Activated T-helper 2 cell treated with anti-CD3 and anti-CD28 coated beads, Interferon-gamma antibody, Interleukin-2, Interleukin-4, amounts not matched to agents 10 μg/mL and 5 μg/mL and 100 μg/mL, durations not matched to agents 14 hours and 24 hours and 36 hours (primary cell): Measurements from ENCODE around the gene DIAPH1. TPM values are rescaled to one million over a fixed set of nuclear protein-coding genes. Genes with fewer than 3 reads are reported as not detected.
"Not testable (repeated sequence)": the region's sequence is repeated elsewhere in the genome, so short reads cannot be mapped to it uniquely, and the experiment has no call there.

Experiments used
- DNase-seq: peaks from one replicate; pipeline ENCODE4 v3.0.0; 2021; ENCODE audit warnings: low spot score
- H3K27ac Mint-ChIP-seq: one replicate; pipeline ENCODE4 v1.8.0; 2021; ENCODE audit warnings: mixed read lengths
- H3K27me3 Mint-ChIP-seq: one replicate; pipeline ENCODE4 v1.8.0; 2021; ENCODE audit warnings: low read depth, mixed read lengths
- H3K36me3 Mint-ChIP-seq: one replicate; pipeline ENCODE4 v1.8.0; 2021; ENCODE audit warnings: low read depth, mixed read lengths
- H3K4me1 Mint-ChIP-seq: one replicate; pipeline ENCODE4 v1.8.0; 2021; ENCODE audit warnings: low read depth, mixed read lengths
- H3K4me3 Mint-ChIP-seq: one replicate; pipeline ENCODE4 v1.8.0; 2021; ENCODE audit warnings: low read depth, mild to moderate bottlenecking, moderate library complexity, mixed read lengths
- H3K9me3 Mint-ChIP-seq: one replicate; pipeline ENCODE4 v1.8.0; 2021; ENCODE audit warnings: mixed read lengths
- intact Hi-C: fragments of 100-400 bp; cut with micrococcal nuclease; formaldehyde crosslinking; loops from one replicate; pipeline ENCODE4 v1.15.1; 2023
- total RNA-seq: library from RNA; stranded (reverse); gene quantifications from 2 replicates; pipeline ENCODE4 v1.2.3, GENCODE V29; 2022

Gene DIAPH1
- total RNA-seq, 1 donor from 2014 or later = 228 TPM

- peak; percentile 37 for DNase-seq
- peak overlapping the region; percentile 100 for H3K4me3 Mint-ChIP-seq
- H3K4me1 Mint-ChIP-seq = peaks cover 51% of the 10 kb centered on the region
- intact Hi-C loops = loop anchor here (1.0 to 5.0 kb wide), 2 partner anchors 18 to 36 kb away; partner anchors contain the start of genes HDAC3 and RELL2
- H3K36me3 Mint-ChIP-seq = peaks cover 67% of the 10 kb centered on the region
- H3K27me3 Mint-ChIP-seq = no peaks in the 10 kb centered on the region
- H3K9me3 Mint-ChIP-seq = no peaks in the 10 kb centered on the region
- H3K27ac Mint-ChIP-seq = peak overlapping the region; percentile 98
Measured at GRCh38 chr5:141618030-141618803, 583 bp downstream of the DIAPH1 start.

DNA sequence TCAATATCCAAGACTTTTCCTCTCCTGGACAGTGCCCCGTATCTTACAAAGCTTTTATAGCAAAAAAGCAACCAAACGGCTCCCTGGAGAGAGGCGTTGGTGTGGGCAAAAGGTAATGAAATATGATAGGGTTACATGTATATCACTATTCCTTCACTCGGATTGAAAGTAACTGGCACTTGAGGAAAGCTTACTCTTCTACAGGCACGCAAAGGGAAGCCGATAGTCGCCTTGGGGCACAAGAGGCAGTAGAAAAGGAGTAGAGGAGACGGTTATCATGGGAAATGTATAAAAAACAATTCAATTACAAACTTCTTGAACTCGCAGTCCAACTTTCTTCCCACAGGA lies 1.1 kb downstream of the DIAPH1 start:
- peaks cover 66% of the 10 kb centered on the region for H3K36me3 Mint-ChIP-seq
- no peaks in the 10 kb centered on the region for H3K27me3 Mint-ChIP-seq
- DNase-seq = no peak
- peak overlapping the region; percentile 98 for H3K27ac Mint-ChIP-seq
- no peaks in the 10 kb centered on the region for H3K9me3 Mint-ChIP-seq
- H3K4me3 Mint-ChIP-seq = peak overlapping the region; percentile 100
- peaks cover 54% of the 10 kb centered on the region for H3K4me1 Mint-ChIP-seq
- intact Hi-C loops = loop anchor here (1.0 to 5.0 kb wide), 2 partner anchors 19 to 35 kb away; partner anchors contain the start of genes HDAC3 and RELL2

GRCh38 chr5:141617128-141617527 lies 1.7 kb downstream of the DIAPH1 start:
- Mint-ChIP-seq H3K4me3 (peak overlapping the region; percentile 100), H3K4me1 (peaks cover 58% of the 10 kb centered on the region), H3K27me3 (no peaks in the 10 kb centered on the region), H3K9me3 (no peaks in the 10 kb centered on the region), H3K27ac (peak overlapping the region; percentile 98), H3K36me3 (peaks cover 66% of the 10 kb centered on the region)
- no peak for DNase-seq
- intact Hi-C loops = loop anchor here (5.0 kb wide), 1 partner anchor 35 kb away; no protein-coding TSS in a partner anchor

- Mint-ChIP-seq H3K4me3 (peak overlapping the region; percentile 100), H3K9me3 (no peaks in the 10 kb centered on the region), H3K27ac (peak overlapping the region; percentile 98), H3K4me1 (peaks cover 59% of the 10 kb centered on the region), H3K36me3 (peaks cover 64% of the 10 kb centered on the region), H3K27me3 (no peaks in the 10 kb centered on the region)
- DNase-seq = no peak
- intact Hi-C loops = loop anchor here (5.0 kb wide), 1 partner anchor 34 kb away; no protein-coding TSS in a partner anchor
Measured at GRCh38 chr5:141615991-141616720, 2.6 kb downstream of the DIAPH1 start.

DNA sequence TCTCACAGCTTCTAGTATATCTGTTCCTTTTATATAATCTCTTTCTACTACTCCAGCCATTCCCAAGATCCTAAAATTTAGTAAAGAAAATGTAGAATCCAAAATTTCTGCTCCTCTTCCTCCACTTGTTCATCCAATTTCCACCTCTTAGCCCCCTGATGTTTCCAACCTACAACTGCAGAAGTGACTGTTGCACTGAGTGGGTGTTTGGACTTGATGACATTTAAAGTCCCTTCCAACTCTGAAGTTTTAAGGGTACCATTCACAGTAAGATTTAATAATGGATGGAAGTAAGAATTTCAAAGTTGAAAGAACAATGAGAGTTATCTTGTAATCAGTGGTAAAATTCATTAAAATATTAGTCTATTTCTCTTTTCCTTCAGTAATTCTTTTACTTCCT lies 5.5 kb downstream of the DIAPH1 start:
- peak overlapping the region; percentile 75 for H3K4me3 Mint-ChIP-seq
- H3K27me3 Mint-ChIP-seq = no peaks in the 10 kb centered on the region
- H3K9me3 Mint-ChIP-seq = no peaks in the 10 kb centered on the region
- peaks cover 66% of the 10 kb centered on the region for H3K4me1 Mint-ChIP-seq
- intact Hi-C loops = no loop called here
- peaks cover 73% of the 10 kb centered on the region for H3K36me3 Mint-ChIP-seq
- peak overlapping the region; percentile 92 for H3K27ac Mint-ChIP-seq
- DNase-seq = no peak

DNA sequence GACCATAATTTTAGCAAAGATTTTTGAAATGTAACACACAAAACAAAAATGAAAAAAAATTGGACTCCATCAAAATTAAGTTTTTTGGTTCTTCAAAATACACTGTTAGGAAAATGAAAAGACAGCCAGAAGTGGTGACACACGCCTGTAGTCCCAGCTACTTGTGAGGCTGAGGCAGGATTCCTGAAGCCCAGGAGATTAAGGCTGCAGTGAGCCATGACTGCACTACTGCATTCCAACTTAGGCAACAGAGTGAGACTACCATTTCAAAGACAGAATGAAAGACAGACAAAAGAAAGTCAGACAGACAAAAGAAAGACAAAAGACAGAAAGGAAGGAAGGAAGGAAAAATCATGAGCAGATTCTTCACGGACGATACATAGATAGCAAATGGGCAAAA lies 7.5 kb downstream of the DIAPH1 start:
- Mint-ChIP-seq H3K4me1 (peaks cover 70% of the 10 kb centered on the region), H3K36me3 (peaks cover 65% of the 10 kb centered on the region), H3K27me3 (no peaks in the 10 kb centered on the region), H3K9me3 (no peaks in the 10 kb centered on the region), H3K27ac (peak overlapping the region; percentile 72), H3K4me3 (peak overlapping the region; percentile 44)
- DNase-seq = no peak
- intact Hi-C loops = no loop called here

- peaks cover 58% of the 10 kb centered on the region for H3K36me3 Mint-ChIP-seq
- H3K4me1 Mint-ChIP-seq = peaks cover 73% of the 10 kb centered on the region
- H3K27ac Mint-ChIP-seq = peak overlapping the region; percentile 40
- H3K4me3 Mint-ChIP-seq, H3K9me3 Mint-ChIP-seq, intact Hi-C loops, H3K27me3 Mint-ChIP-seq, DNase-seq: not testable (repeated sequence)
Measured at GRCh38 chr5:141609921-141610320, 8.9 kb downstream of the DIAPH1 start.

DNA sequence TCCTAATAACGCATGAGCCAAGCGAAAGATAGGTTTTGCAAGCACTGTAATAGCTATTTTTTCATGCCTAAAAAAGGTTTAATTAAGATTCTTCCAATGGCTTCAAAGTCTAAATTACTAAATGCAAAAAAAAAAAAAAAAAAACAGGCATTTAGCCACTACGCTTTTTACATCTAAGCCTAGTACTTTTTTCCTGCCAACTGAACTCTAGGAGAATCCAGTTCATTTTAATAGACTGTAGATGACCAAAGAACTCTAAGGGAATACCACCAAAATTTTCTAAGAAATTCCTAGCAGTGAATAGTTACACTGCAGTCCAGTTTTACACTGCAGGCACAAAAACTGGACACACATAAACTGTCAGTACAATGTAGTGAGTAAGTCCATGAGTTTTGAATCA lies 9.8 kb downstream of the DIAPH1 start:
- Mint-ChIP-seq H3K36me3 (peaks cover 51% of the 10 kb centered on the region), H3K4me1 (peaks cover 74% of the 10 kb centered on the region), H3K27ac (no peak overlapping the region), H3K4me3 (no peak overlapping the region), H3K9me3 (no peaks in the 10 kb centered on the region), H3K27me3 (no peaks in the 10 kb centered on the region)
- intact Hi-C loops = no loop called here
- DNase-seq = no peak

DNA sequence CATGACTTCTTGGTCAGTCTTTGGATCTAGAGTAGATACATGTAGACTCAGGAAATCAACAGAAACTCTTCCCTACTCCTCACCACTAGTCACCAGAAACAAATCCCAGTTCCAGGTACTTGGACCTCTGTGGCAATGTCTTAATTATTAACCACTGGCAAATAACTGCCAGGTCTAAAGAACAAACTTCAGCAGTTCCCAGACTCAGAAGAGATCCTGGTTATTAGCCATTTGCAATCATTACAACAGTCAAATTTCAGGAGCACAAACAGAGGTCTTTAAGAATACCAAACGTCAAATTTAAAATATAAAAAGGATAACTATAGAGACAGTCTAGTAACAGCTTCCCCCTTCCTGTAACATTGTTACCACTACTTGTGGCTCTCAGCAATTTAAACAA lies 10.2 kb downstream of the DIAPH1 start:
- no peaks in the 10 kb centered on the region for H3K27me3 Mint-ChIP-seq
- peak overlapping the region; percentile 5 for H3K4me3 Mint-ChIP-seq
- peak overlapping the region; percentile 81 for H3K27ac Mint-ChIP-seq
- no peak for DNase-seq
- no peaks in the 10 kb centered on the region for H3K9me3 Mint-ChIP-seq
- intact Hi-C loops = no loop called here
- H3K4me1 Mint-ChIP-seq = peaks cover 75% of the 10 kb centered on the region
- H3K36me3 Mint-ChIP-seq = peaks cover 51% of the 10 kb centered on the region

DNA sequence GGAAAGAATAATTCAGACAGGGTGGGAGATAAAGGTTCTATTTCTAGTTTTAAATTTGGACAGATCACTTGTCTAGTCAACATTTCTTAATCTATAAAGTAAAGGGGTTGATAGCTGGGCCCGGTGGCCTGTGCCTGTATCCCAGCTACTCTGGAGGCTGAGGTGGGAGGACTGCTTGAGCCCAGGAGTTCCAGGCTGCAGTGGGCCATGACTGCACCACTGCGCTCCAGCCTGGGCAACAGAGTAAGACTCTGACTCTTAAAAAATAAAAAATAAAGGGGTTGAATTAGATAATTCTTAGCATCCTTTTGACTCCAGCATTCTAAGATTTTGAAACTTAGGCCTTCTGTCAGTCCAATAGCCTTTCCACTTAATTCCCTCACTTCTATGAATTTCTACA lies 10.8 kb downstream of the DIAPH1 start:
- Mint-ChIP-seq H3K9me3 (no peaks in the 10 kb centered on the region), H3K27ac (peak overlapping the region; percentile 81), H3K36me3 (peaks cover 47% of the 10 kb centered on the region), H3K27me3 (no peaks in the 10 kb centered on the region), H3K4me1 (peaks cover 74% of the 10 kb centered on the region), H3K4me3 (peak overlapping the region; percentile 45)
- DNase-seq = no peak
- intact Hi-C loops = no loop called here

DNA sequence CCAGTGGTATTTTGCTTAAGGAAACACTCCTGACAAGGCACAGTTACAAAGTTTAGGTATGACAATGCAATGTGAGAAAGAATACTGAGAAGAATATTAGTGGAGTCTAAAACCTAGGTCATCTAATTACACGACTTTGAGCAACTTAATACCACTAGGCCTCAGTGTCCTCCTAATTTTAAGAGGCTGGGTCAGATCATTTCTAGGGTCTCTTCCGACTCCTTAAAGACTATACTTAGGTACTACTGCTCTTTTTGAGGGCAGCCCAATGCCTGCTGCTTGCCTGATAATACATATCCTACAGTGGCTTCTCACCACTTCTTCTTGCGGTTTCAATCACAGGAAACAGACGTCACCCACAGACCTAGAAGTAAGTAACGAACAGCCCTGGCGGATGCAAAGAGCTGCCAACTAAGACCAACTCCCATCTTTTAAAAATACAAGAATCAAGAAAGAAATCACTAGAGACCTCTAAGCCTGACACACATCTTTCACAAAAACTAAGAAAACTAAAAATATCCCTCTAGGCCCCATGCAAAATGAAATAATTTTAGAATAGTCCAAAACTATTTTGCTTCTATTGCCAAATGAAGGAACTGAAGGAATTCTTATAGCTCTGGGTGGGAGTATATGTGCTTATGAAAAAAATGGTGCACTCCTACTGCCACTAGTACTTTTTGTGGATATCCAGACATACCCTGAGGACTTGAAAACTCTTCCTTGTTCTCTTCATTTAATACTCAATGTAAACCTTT lies 13.1 kb downstream of the DIAPH1 start:
- DNase-seq = peak; percentile 72
- Mint-ChIP-seq H3K9me3 (no peaks in the 10 kb centered on the region), H3K27me3 (no peaks in the 10 kb centered on the region), H3K27ac (peak overlapping the region; percentile 90), H3K4me1 (peaks cover 69% of the 10 kb centered on the region), H3K4me3 (peak overlapping the region; percentile 67), H3K36me3 (peaks cover 37% of the 10 kb centered on the region)
- intact Hi-C loops = loop anchor here (1.0 kb wide), 1 partner anchor 14 kb away; no protein-coding TSS in a partner anchor

DNA sequence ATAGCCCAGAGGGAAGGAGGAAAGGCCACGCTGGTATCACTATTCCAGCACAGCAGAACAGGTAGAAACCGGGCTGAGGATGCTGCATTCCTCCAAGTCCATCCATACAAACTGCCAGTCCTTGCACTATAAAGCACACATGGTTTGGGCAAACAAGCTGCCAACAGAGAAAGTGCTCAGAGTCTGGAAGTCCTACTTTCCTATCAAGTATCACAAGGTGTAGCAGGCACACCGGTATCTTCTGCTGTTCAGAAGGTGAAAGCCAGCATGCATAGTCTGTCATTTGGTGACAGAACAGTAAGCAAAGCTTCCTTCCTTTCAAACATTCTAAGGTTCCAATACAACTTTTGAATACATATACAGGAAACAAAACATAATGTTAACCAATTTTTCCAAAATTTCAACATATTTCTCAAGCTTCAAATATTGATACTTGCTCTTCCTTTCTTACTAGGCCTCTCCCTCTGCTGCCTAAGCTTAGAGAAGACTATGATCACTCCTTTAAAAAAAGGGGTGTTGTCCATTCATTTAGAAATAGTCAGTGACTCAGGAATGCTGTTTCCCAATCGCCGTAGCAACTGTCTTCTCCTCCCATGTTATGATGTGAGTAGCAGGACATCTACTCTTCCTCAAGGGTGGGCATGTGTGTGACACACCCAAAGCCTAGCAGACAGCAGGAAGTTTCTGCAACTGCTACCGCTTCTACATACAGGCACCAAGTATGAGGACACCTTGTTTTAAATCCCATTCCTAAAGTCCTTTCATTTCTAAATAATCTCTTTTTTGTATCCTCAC lies 14.7 kb downstream of the DIAPH1 start:
- intact Hi-C loops = loop anchor here (1.0 kb wide), 1 partner anchor 12 kb away; no protein-coding TSS in a partner anchor

More for the DNA sequence above, 14.7 kb downstream of the DIAPH1 start:
- DNase-seq = no peak
- Mint-ChIP-seq H3K36me3 (peaks cover 28% of the 10 kb centered on the region), H3K4me1 (peaks cover 74% of the 10 kb centered on the region), H3K27ac (peak overlapping the region; percentile 81), H3K9me3 (no peaks in the 10 kb centered on the region), H3K27me3 (no peaks in the 10 kb centered on the region), H3K4me3 (peak overlapping the region; percentile 70)
